ENCODE data around the gene RAPGEF6. TPM values are rescaled to one million over a fixed set of nuclear protein-coding genes. Genes with fewer than 3 reads are reported as not detected.

RAPGEF6 gene
- total and polyA plus RNA-seq, 8 donors, result 1.4 to 43.9 (median 18.1) TPM

DNA sequence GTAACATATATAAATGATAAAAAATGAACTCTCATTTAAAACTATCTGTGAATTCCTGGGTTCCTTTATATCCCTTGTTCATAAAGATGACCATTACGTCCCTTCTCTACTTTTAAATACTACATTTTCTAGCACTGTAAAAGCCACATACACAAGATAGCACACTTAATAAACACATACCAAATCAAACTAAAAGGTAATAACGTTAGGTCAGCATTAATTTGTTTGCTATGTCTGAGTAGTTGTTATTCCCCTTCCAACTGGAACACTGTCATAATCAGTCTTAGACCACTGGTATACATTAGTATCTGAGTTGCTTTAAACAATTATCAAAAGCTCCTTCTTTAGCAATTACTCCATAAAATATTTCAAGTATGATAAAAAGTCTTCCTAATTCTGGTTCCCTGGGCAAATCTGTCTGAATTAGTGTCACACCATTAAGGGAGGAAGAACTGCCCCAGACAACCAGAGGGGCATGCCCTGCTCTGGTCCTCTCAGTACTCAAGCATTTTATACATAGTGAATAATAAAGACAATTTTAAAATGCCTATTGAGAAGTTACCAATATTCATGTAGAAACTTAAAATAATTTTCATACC lies 98.1 kb downstream of the RAPGEF6 start:
- H3K9me3 ChIP-seq, result no peaks in the 10 kb centered on the region
- no peak for DNase-seq
- H3K4me1 ChIP-seq, result peaks cover 0 to 20% (median 7%) of the 10 kb centered on the region in 4 donors
- 64 to 80% (median 73%) methylated on average over 2 of the region's 2 CpGs for WGBS, 5 donors
- no peak overlapping the region for H3K27ac ChIP-seq
- TF ChIP-seq POLR2A (IDR thresholded peaks at IDR 0.05) (no peak), CTCF (IDR thresholded peaks at IDR 0.05) (no peak), EP300 (IDR thresholded peaks at IDR 0.05) (no peak), POLR2AphosphoS5 (IDR thresholded peaks at IDR 0.05) (no peak)
- intact Hi-C loops (cut with DNase I; ENCODE audit: low total_unique reads), result no loop called here
- H3K27me3 ChIP-seq, result no peaks in the 10 kb centered on the region
- H3K4me3 ChIP-seq, result no peak overlapping the region
- H3K36me3 ChIP-seq, result peaks cover 0 to 16% (median 5%) of the 10 kb centered on the region in 4 donors

GRCh38 chr5:131536211-131536826 lies 98.7 kb downstream of the RAPGEF6 start:
- peak in 1 of 2 donors; percentile 43 for DNase-seq
- TF ChIP-seq CTCF (IDR thresholded peaks at IDR 0.05) (no peak), EP300 (IDR thresholded peaks at IDR 0.05) (no peak), POLR2A (IDR thresholded peaks at IDR 0.05) (no peak), POLR2AphosphoS5 (IDR thresholded peaks at IDR 0.05) (no peak)
- Histone ChIP-seq H3K4me1 (peaks cover 0 to 26% (median 10%) of the 10 kb centered on the region in 4 donors), H3K9me3 (no peaks in the 10 kb centered on the region), H3K4me3 (no peak overlapping the region), H3K36me3 (peaks cover 0 to 16% (median 4%) of the 10 kb centered on the region in 4 donors), H3K27me3 (no peaks in the 10 kb centered on the region), H3K27ac (no peak overlapping the region)
- WGBS, 5 donors, result 73 to 81% (median 77%) methylated on average over 6 of the region's 6 CpGs
- intact Hi-C loops (cut with DNase I; ENCODE audit: low total_unique reads), result no loop called here

GRCh38 chr5:131534974-131535373 lies 100.1 kb downstream of the RAPGEF6 start:
- 48 to 72% (median 63%) methylated on average over 2 of the region's 2 CpGs for WGBS, 5 donors
- TF ChIP-seq POLR2AphosphoS5 (IDR thresholded peaks at IDR 0.05) (no peak), CTCF (IDR thresholded peaks at IDR 0.05) (no peak), EP300 (IDR thresholded peaks at IDR 0.05) (no peak), POLR2A (IDR thresholded peaks at IDR 0.05) (no peak)
- H3K36me3 ChIP-seq, result peaks cover 0 to 9% (median 0%) of the 10 kb centered on the region in 4 donors
- no peak overlapping the region for H3K27ac ChIP-seq
- no peaks in the 10 kb centered on the region for H3K27me3 ChIP-seq
- H3K4me1 ChIP-seq, result peaks cover 0 to 33% (median 14%) of the 10 kb centered on the region in 4 donors
- no peak for DNase-seq
- intact Hi-C loops (cut with DNase I; ENCODE audit: low total_unique reads), result no loop called here
- H3K4me3 ChIP-seq, result no peak overlapping the region
- no peaks in the 10 kb centered on the region for H3K9me3 ChIP-seq

GRCh38 chr5:131533836-131534235 lies 101.2 kb downstream of the RAPGEF6 start:
- DNase-seq, result no peak
- Histone ChIP-seq H3K27ac (no peak overlapping the region), H3K9me3 (no peaks in the 10 kb centered on the region), H3K36me3 (peaks cover 0 to 6% (median 0%) of the 10 kb centered on the region in 4 donors), H3K4me1 (peaks cover 0 to 33% (median 16%) of the 10 kb centered on the region in 4 donors), H3K4me3 (no peak overlapping the region), H3K27me3 (no peaks in the 10 kb centered on the region)
- 89 to 97% (median 94%) methylated on average over 1 of the region's 1 CpG for WGBS, 5 donors
- intact Hi-C loops (cut with DNase I; ENCODE audit: low total_unique reads), result no loop called here
- no peak for TF ChIP-seq POLR2A (IDR thresholded peaks at IDR 0.05)
- peak in 1 of 7 experiments; percentile 7 for TF ChIP-seq CTCF (IDR thresholded peaks at IDR 0.05)
